H1 (cell line): ENCODE measurements around the gene DOLK. TPM values are rescaled to one million over a fixed set of nuclear protein-coding genes. Genes with fewer than 3 reads are reported as not detected.

Source experiments
- polyA plus RNA-seq, 7 experiments: library from polyadenylated mRNA; depleted of rRNA in 3 of 7; stranded (reverse) in 5 of 7; unstranded in 2 of 7; fragments of >200 nt in 5 of 7; fragments of 200-250 nt in 2 of 7; gene quantifications; 1 replicate in 5 of 7; 2 replicates in 1 of 7; 4 replicates in 1 of 7; pipeline versions ENCODE4 v1.2.1 to v1.2.3, GENCODE V29; 2011 to 2013; ENCODE audit warnings: missing spikeins in 2 of 7, mixed read lengths in 2 of 7
- total RNA-seq: library from RNA; stranded (reverse); fragmentation: NEBNext Ultra II Directional; extraction: Animal tissue kit (Norgen Biotek cat#: 25700); gene quantifications from 2 replicates; pipeline ENCODE4 v1.2.1, GENCODE V29; 2021
- TF ChIP-seq, protein P1 (sequence below): IDR thresholded peaks from 2 replicates; pipeline ENCODE4 v1.6.1; 2012; ENCODE audit warnings: inconsistent platforms

Gene DOLK
- total and polyA plus RNA-seq, 2 of the 8 experiments (the other 6 are each of a cell fraction or from before 2014, with no cell fraction given), result 17.2 to 44.3 TPM

DNA sequence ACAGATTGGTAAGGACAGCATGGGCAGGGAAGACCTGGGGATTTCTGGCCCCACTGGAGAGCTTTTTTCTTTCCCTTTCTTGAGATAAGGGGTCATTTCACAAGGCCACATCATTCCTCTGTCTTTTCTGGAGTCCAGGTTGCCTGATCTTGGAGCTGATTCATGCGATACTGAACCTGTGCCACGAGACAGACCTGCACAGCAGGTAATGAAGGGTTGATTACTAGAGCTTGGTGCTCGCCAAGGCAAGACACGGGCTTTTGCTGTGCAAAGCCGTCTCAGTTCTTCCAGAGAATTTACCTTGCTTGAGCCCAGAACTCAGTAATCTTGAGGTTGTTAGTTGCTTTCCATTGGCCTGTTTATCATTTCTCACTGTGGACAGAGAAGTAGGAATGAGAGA lies 39.3 kb upstream of the DOLK start (continued):
- TF ChIP-seq, protein P1, sequence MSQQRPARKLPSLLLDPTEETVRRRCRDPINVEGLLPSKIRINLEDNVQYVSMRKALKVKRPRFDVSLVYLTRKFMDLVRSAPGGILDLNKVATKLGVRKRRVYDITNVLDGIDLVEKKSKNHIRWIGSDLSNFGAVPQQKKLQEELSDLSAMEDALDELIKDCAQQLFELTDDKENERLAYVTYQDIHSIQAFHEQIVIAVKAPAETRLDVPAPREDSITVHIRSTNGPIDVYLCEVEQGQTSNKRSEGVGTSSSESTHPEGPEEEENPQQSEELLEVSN, result no peak
- TF ChIP-seq, all 59 proteins: peak for 0
